CD4-positive, alpha-beta T cell treated with Interleukin-6 for 4 hours (primary cell): ENCODE measurements around the gene CCS.
"Not testable (repeated sequence)": the region's sequence is repeated elsewhere in the genome, so short reads cannot be mapped to it uniquely, and the experiment has no call there.

Experiments used
- DNase-seq: peaks from one replicate; pipeline ENCODE4 v3.0.0-alpha.2; 2020; ENCODE audit warnings: mixed read lengths

Gene CCS

GRCh38 chr11:66592457-66593302, at the start of gene CCS, which contains the start of gene CCDC87:
TSS of gene CCS (plus strand) at chr11:66593185. CDS start at chr11:66593262, 77 bp downstream.
TSS of gene CCDC87 (minus strand) at chr11:66593063. CDS start at chr11:66593015, 48 bp downstream.
- peak; percentile 100 for DNase-seq

GRCh38 chr11:66543263-66544107, 49.5 kb upstream of the CCS start:
- peak; percentile 74 for DNase-seq

- DNase-seq = not testable (repeated sequence)
These were observed 48.0 kb upstream of the CCS start for GRCh38 chr11:66544952-66545351.

GRCh38 chr11:66545701-66546367, 47.2 kb upstream of the CCS start, which contains the start of gene ZDHHC24:
TSS of gene ZDHHC24 (minus strand) at chr11:66546048. CDS start at chr11:66546003, 45 bp downstream.
- peak; percentile 89 for DNase-seq

GRCh38 chr11:66546368-66546965, 46.5 kb upstream of the CCS start, which contains the start of gene ACTN3:
TSS of gene ACTN3 (plus strand) at chr11:66546903. CDS start at chr11:66546938, 35 bp downstream.
- peak; percentile 10 for DNase-seq

GRCh38 chr11:66546966-66547661, 45.9 kb upstream of the CCS start:
- DNase-seq = no peak

- no peak for DNase-seq
These were observed 45.3 kb upstream of the CCS start for GRCh38 chr11:66547662-66548009.

GRCh38 chr11:66548041-66548440, 44.9 kb upstream of the CCS start:
- DNase-seq = no peak

GRCh38 chr11:66548774-66549630, 44.0 kb upstream of the CCS start:
- no peak for DNase-seq

GRCh38 chr11:66549696-66550095, 43.3 kb upstream of the CCS start:
- DNase-seq = no peak

- no peak for DNase-seq
These were observed 42.1 kb upstream of the CCS start for GRCh38 chr11:66550887-66551286.

GRCh38 chr11:66554602-66555001, 38.4 kb upstream of the CCS start:
- no peak for DNase-seq

- DNase-seq = no peak
These were observed 37.6 kb upstream of the CCS start for GRCh38 chr11:66555416-66555815.

GRCh38 chr11:66556086-66556485, 36.9 kb upstream of the CCS start:
- no peak for DNase-seq

GRCh38 chr11:66557733-66558326, 35.2 kb upstream of the CCS start:
- DNase-seq = no peak

- DNase-seq = peak; percentile 43
These were observed 33.7 kb upstream of the CCS start for GRCh38 chr11:66559142-66559865.

- DNase-seq = no peak
These were observed 32.9 kb upstream of the CCS start for GRCh38 chr11:66559866-66560676.

GRCh38 chr11:66561178-66561974, 31.6 kb upstream of the CCS start:
- DNase-seq = no peak
